ENCODE data around the gene UCK1.

DNA sequence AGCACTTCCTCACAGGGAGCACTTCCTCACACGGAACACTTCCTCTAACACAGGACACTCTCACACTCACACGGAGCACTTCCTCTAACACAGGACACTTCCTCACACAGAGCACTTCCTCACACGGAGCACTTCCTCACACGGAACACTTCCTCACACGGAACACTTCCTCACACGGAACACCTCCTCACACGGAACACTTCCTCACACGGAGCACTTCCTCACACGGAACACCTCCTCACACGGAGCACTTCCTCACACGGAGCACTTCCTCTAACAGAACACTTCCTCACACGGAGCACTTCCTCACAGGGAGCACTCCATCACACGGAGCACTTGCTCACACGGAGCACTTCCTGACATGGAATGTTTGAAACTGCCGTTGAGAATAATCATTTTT, 15.0 kb downstream of the UCK1 start:
- TF ChIP-seq, protein P1, sequence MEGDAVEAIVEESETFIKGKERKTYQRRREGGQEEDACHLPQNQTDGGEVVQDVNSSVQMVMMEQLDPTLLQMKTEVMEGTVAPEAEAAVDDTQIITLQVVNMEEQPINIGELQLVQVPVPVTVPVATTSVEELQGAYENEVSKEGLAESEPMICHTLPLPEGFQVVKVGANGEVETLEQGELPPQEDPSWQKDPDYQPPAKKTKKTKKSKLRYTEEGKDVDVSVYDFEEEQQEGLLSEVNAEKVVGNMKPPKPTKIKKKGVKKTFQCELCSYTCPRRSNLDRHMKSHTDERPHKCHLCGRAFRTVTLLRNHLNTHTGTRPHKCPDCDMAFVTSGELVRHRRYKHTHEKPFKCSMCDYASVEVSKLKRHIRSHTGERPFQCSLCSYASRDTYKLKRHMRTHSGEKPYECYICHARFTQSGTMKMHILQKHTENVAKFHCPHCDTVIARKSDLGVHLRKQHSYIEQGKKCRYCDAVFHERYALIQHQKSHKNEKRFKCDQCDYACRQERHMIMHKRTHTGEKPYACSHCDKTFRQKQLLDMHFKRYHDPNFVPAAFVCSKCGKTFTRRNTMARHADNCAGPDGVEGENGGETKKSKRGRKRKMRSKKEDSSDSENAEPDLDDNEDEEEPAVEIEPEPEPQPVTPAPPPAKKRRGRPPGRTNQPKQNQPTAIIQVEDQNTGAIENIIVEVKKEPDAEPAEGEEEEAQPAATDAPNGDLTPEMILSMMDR (IDR thresholded peaks at IDR 0.05): no peak
- no peak for TF ChIP-seq ZFP36 (IDR thresholded peaks at IDR 0.05; ENCODE audit: borderline replicate concordance, partially characterized antibody)
- TF ChIP-seq, protein P2, sequence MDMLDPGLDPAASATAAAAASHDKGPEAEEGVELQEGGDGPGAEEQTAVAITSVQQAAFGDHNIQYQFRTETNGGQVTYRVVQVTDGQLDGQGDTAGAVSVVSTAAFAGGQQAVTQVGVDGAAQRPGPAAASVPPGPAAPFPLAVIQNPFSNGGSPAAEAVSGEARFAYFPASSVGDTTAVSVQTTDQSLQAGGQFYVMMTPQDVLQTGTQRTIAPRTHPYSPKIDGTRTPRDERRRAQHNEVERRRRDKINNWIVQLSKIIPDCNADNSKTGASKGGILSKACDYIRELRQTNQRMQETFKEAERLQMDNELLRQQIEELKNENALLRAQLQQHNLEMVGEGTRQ (IDR thresholded peaks at IDR 0.05): no peak
